BLaER1 treated with 17β-estradiol and CSF1 and Interleukin-3, amounts not matched to agents 10 nM and 100 nM (cell line): ENCODE results near the gene GATA2.

ENCODE experiments used
- H3K27ac ChIP-seq, 11 experiments: shearing (Covaris generic); formaldehyde crosslinking; 2 replicates each; pipeline ENCODE4 v1.8.1; 2022
- H3K27me3 ChIP-seq, 11 experiments: shearing (Covaris generic); formaldehyde crosslinking; 2 replicates each; pipeline ENCODE4 v1.8.1; 2022
- H3K36me3 ChIP-seq, 11 experiments: shearing (Covaris generic); formaldehyde crosslinking; 2 replicates each; pipeline ENCODE4 v1.8.1; 2022
- H3K4me1 ChIP-seq, 10 experiments: shearing (Covaris generic); formaldehyde crosslinking; 2 replicates each; pipeline ENCODE4 v1.8.1; 2022
- H3K4me2 ChIP-seq, 11 experiments: shearing (Covaris generic); formaldehyde crosslinking; 2 replicates each; pipeline ENCODE4 v1.8.1; 2022
- H3K4me3 ChIP-seq, 10 experiments: shearing (Covaris generic); formaldehyde crosslinking; 2 replicates each; pipeline ENCODE4 v1.8.1; 2022
- H3K9ac ChIP-seq, 11 experiments: shearing (Covaris generic); formaldehyde crosslinking; 2 replicates each; pipeline ENCODE4 v1.8.1; 2022
- H3K9me3 ChIP-seq, 11 experiments: shearing (Covaris generic); formaldehyde crosslinking; replicated peaks in 1 of 11; 2 replicates each; pipeline ENCODE4 v1.8.1; 2022
- H4K20me1 ChIP-seq, 11 experiments: shearing (Covaris generic); formaldehyde crosslinking; 2 replicates each; pipeline ENCODE4 v1.8.1; 2022
- Cebpa-rat ChIP-seq, 11 experiments: shearing (Covaris generic); IDR thresholded peaks; 2 replicates each; pipeline ENCODE4 v1.8.1; 2022

Gene GATA2

GRCh38 chr3:128434524-128434923 is 58.5 kb downstream of the GATA2 start:
- peaks cover 0 to 5% (median 0%) of the 10 kb centered on the region in 10 experiments; a peak in 5 of 20 replicates for H3K4me1 ChIP-seq
- H3K36me3 ChIP-seq = no peaks in the 10 kb centered on the region
- H4K20me1 ChIP-seq = peaks cover 0 to 54% (median 5%) of the 10 kb centered on the region in 11 experiments; a peak in 11 of 22 replicates
- no peak for TF ChIP-seq Cebpa-rat (IDR thresholded peaks at IDR 0.05)
- H3K27ac ChIP-seq = no peak overlapping the region
- H3K9ac ChIP-seq = no peak overlapping the region
- H3K4me2 ChIP-seq = no peak overlapping the region
- peaks cover 49 to 67% (median 60%) of the 10 kb centered on the region in 11 experiments for H3K27me3 ChIP-seq
- no peaks in the 10 kb centered on the region for H3K9me3 ChIP-seq
- H3K4me3 ChIP-seq = no peak overlapping the region

- Histone ChIP-seq H3K9me3 (no peaks in the 10 kb centered on the region), H4K20me1 (peaks cover 0 to 52% (median 5%) of the 10 kb centered on the region in 11 experiments; a peak in 10 of 22 replicates), H3K27me3 (peaks cover 49 to 68% (median 60%) of the 10 kb centered on the region in 11 experiments), H3K4me1 (peaks cover 0 to 5% (median 0%) of the 10 kb centered on the region in 10 experiments; a peak in 5 of 20 replicates), H3K27ac (no peak overlapping the region), H3K9ac (no peak overlapping the region), H3K4me2 (no peak overlapping the region), H3K36me3 (no peaks in the 10 kb centered on the region), H3K4me3 (no peak overlapping the region)
- TF ChIP-seq Cebpa-rat (IDR thresholded peaks at IDR 0.05) = no peak
Observed at GRCh38 chr3:128433837-128434165, 59.2 kb downstream of the GATA2 start.

- Histone ChIP-seq H4K20me1 (peaks cover 0 to 54% (median 5%) of the 10 kb centered on the region in 11 experiments; a peak in 10 of 22 replicates), H3K4me3 (peak overlapping the region in 5 of 10 experiments; percentile 21 to 41 (median 38); a peak in 5 of 20 replicates), H3K9me3 (no peaks in the 10 kb centered on the region), H3K27ac (no peak overlapping the region), H3K9ac (0 out of 22 replicates have a peak overlapping the region, but pooled peaks of 1 of the 11 experiments have one; percentile 29), H3K27me3 (peaks cover 49 to 74% (median 60%) of the 10 kb centered on the region in 11 experiments), H3K4me1 (peaks cover 0 to 5% (median 0%) of the 10 kb centered on the region in 10 experiments; a peak in 5 of 20 replicates), H3K36me3 (no peaks in the 10 kb centered on the region), H3K4me2 (peak overlapping the region; percentile 35 to 66 (median 56); a peak in 18 of 22 replicates)
- no peak for TF ChIP-seq Cebpa-rat (IDR thresholded peaks at IDR 0.05)
Observed at GRCh38 chr3:128432971-128433836, 59.8 kb downstream of the GATA2 start.

- Histone ChIP-seq H3K4me1 (peaks cover 0 to 5% (median 0%) of the 10 kb centered on the region in 10 experiments; a peak in 5 of 20 replicates), H4K20me1 (peaks cover 0 to 59% (median 5%) of the 10 kb centered on the region in 11 experiments; a peak in 10 of 22 replicates), H3K9me3 (no peaks in the 10 kb centered on the region), H3K4me3 (peak overlapping the region in 1 of 10 experiments; percentile 26; a peak in 1 of 20 replicates), H3K27me3 (peaks cover 49 to 82% (median 65%) of the 10 kb centered on the region in 11 experiments), H3K9ac (no peak overlapping the region), H3K27ac (no peak overlapping the region), H3K4me2 (peak overlapping the region in 5 of 11 experiments; percentile 35 to 66 (median 56); a peak in 4 of 22 replicates), H3K36me3 (no peaks in the 10 kb centered on the region)
- TF ChIP-seq Cebpa-rat (IDR thresholded peaks at IDR 0.05) = no peak
Observed at GRCh38 chr3:128432301-128432970, 60.6 kb downstream of the GATA2 start.

GRCh38 chr3:128431803-128432300 is 61.1 kb downstream of the GATA2 start:
- H3K4me2 ChIP-seq = no peak overlapping the region
- peaks cover 53 to 88% (median 71%) of the 10 kb centered on the region in 11 experiments for H3K27me3 ChIP-seq
- H3K9me3 ChIP-seq = no peaks in the 10 kb centered on the region
- H3K9ac ChIP-seq = no peak overlapping the region
- no peak overlapping the region for H3K4me3 ChIP-seq
- H3K4me1 ChIP-seq = peaks cover 0 to 5% (median 0%) of the 10 kb centered on the region in 10 experiments; a peak in 5 of 20 replicates
- no peak overlapping the region for H3K27ac ChIP-seq
- H4K20me1 ChIP-seq = peaks cover 0 to 59% (median 7%) of the 10 kb centered on the region in 11 experiments; a peak in 10 of 22 replicates
- no peak for TF ChIP-seq Cebpa-rat (IDR thresholded peaks at IDR 0.05)
- H3K36me3 ChIP-seq = no peaks in the 10 kb centered on the region

GRCh38 chr3:128430731-128431130 is 62.3 kb downstream of the GATA2 start:
- Histone ChIP-seq H3K4me3 (no peak overlapping the region), H3K4me2 (no peak overlapping the region), H3K27ac (no peak overlapping the region), H3K27me3 (peaks cover 58 to 91% (median 75%) of the 10 kb centered on the region in 11 experiments), H3K9me3 (no peaks in the 10 kb centered on the region), H3K36me3 (no peaks in the 10 kb centered on the region), H3K4me1 (peaks cover 0 to 5% (median 0%) of the 10 kb centered on the region in 10 experiments; a peak in 6 of 20 replicates), H3K9ac (no peak overlapping the region), H4K20me1 (peaks cover 0 to 63% (median 7%) of the 10 kb centered on the region in 11 experiments; a peak in 10 of 22 replicates)
- TF ChIP-seq Cebpa-rat (IDR thresholded peaks at IDR 0.05) = no peak

GRCh38 chr3:128430301-128430700 is 62.7 kb downstream of the GATA2 start:
- TF ChIP-seq Cebpa-rat (IDR thresholded peaks at IDR 0.05) = no peak
- Histone ChIP-seq H3K27ac (no peak overlapping the region), H3K4me2 (no peak overlapping the region), H3K36me3 (no peaks in the 10 kb centered on the region), H3K9ac (no peak overlapping the region), H3K9me3 (no peaks in the 10 kb centered on the region), H3K4me1 (peaks cover 0 to 5% (median 0%) of the 10 kb centered on the region in 10 experiments; a peak in 6 of 20 replicates), H3K27me3 (peaks cover 58 to 87% (median 71%) of the 10 kb centered on the region in 11 experiments), H3K4me3 (no peak overlapping the region), H4K20me1 (peaks cover 0 to 64% (median 7%) of the 10 kb centered on the region in 11 experiments; a peak in 10 of 22 replicates)

- Histone ChIP-seq H3K9ac (no peak overlapping the region), H3K4me3 (no peak overlapping the region), H3K27me3 (peaks cover 56 to 81% (median 65%) of the 10 kb centered on the region in 11 experiments), H3K4me1 (peaks cover 0 to 5% (median 0%) of the 10 kb centered on the region in 10 experiments; a peak in 6 of 20 replicates), H4K20me1 (peaks cover 0 to 61% (median 7%) of the 10 kb centered on the region in 11 experiments; a peak in 10 of 22 replicates), H3K36me3 (no peaks in the 10 kb centered on the region), H3K4me2 (no peak overlapping the region), H3K9me3 (no peaks in the 10 kb centered on the region), H3K27ac (no peak overlapping the region)
- TF ChIP-seq Cebpa-rat (IDR thresholded peaks at IDR 0.05) = no peak
Observed at GRCh38 chr3:128429751-128430150, 63.2 kb downstream of the GATA2 start.
